MM.1S (cell line): ENCODE measurements around the gene ARHGAP44.

Experiments
- DNase-seq: peaks from one replicate; pipeline ENCODE4 v3.0.0-alpha.2; 2015
- H2AFZ ChIP-seq: fragments of 300-600 bp; sonication (generic); 2 replicates; pipeline ENCODE4 v1.6.0; 2016; ENCODE audit warnings: antibody characterized with exemption, low read length
- H3F3A ChIP-seq: fragments of 300-600 bp; sonication (generic); 2 replicates; pipeline ENCODE4 v1.6.1; 2016; ENCODE audit warnings: mild to moderate bottlenecking, antibody characterized with exemption, low read length, moderate library complexity, mixed read lengths; ENCODE audit not compliant: insufficient read depth
- H3K27ac ChIP-seq: fragments of 300-600 bp; sonication (generic); 2 replicates; pipeline ENCODE4 v1.5.1; 2016; ENCODE audit warnings: mild to moderate bottlenecking, low read length
- H3K27me3 ChIP-seq: fragments of 300-600 bp; sonication (generic); replicated peaks from 2 replicates; pipeline ENCODE4 v1.6.0; 2016; ENCODE audit warnings: low read length; ENCODE audit not compliant: insufficient read depth
- H3K36me3 ChIP-seq: fragments of 300-600 bp; sonication (generic); replicated peaks from 2 replicates; pipeline ENCODE4 v1.6.1; 2016; ENCODE audit warnings: mild to moderate bottlenecking, low read length, mixed read lengths; ENCODE audit not compliant: insufficient read depth
- H3K4me1 ChIP-seq: fragments of 300-600 bp; sonication (generic); 2 replicates; pipeline ENCODE4 v1.6.1; 2016; ENCODE audit warnings: low read length, mixed read lengths
- H3K4me2 ChIP-seq: fragments of 300-600 bp; sonication (generic); 2 replicates; pipeline ENCODE4 v1.6.0; 2016; ENCODE audit warnings: low read depth, low read length
- H3K4me3 ChIP-seq: fragments of 300-600 bp; sonication (generic); 2 replicates; pipeline ENCODE4 v1.5.1; 2016; ENCODE audit warnings: low read length, mixed read lengths
- H3K79me2 ChIP-seq: fragments of 300-600 bp; sonication (generic); 2 replicates; pipeline ENCODE4 v1.6.1; 2016; ENCODE audit warnings: mixed run types, low read length, mixed read lengths
- H3K9ac ChIP-seq: fragments of 300-600 bp; sonication (generic); 2 replicates; pipeline ENCODE4 v1.6.1; 2016; ENCODE audit warnings: low read length, mixed read lengths
- H3K9me2 ChIP-seq: fragments of 300-600 bp; sonication (generic); replicated peaks from 2 replicates; pipeline ENCODE4 v1.6.1; 2016; ENCODE audit warnings: mild to moderate bottlenecking, low read length, mixed read lengths; ENCODE audit not compliant: insufficient read depth
- H3K9me3 ChIP-seq: fragments of 300-600 bp; sonication (generic); replicated peaks from 2 replicates; pipeline ENCODE4 v1.6.1; 2016; ENCODE audit warnings: mild to moderate bottlenecking, low read length, mixed read lengths; ENCODE audit not compliant: insufficient read depth
- H4K20me1 ChIP-seq: fragments of 300-600 bp; sonication (generic); 2 replicates; pipeline ENCODE4 v1.6.1; 2016; ENCODE audit warnings: mild to moderate bottlenecking, low read length, moderate library complexity, mixed read lengths; ENCODE audit not compliant: insufficient read depth
- EZH2 ChIP-seq: fragments of 300-600 bp; sonication (generic); optimal IDR thresholded peaks from 2 replicates; pipeline ENCODE3; 2017; ENCODE audit warnings: low read depth, mild to moderate bottlenecking, antibody characterized with exemption, low read length, mixed read lengths
- EZH2phosphoT487 ChIP-seq: fragments of 300-600 bp; sonication (generic); IDR thresholded peaks from 2 replicates; pipeline ENCODE4 v1.6.1; 2018; ENCODE audit warnings: antibody characterized with exemption, low read length
- TF ChIP-seq, protein P1 (sequence below): fragments of 300-600 bp; sonication (generic); IDR thresholded peaks from 2 replicates; pipeline ENCODE4 v1.5.1; 2016; ENCODE audit warnings: antibody characterized with exemption, low read length, mixed read lengths

ARHGAP44 gene

DNA sequence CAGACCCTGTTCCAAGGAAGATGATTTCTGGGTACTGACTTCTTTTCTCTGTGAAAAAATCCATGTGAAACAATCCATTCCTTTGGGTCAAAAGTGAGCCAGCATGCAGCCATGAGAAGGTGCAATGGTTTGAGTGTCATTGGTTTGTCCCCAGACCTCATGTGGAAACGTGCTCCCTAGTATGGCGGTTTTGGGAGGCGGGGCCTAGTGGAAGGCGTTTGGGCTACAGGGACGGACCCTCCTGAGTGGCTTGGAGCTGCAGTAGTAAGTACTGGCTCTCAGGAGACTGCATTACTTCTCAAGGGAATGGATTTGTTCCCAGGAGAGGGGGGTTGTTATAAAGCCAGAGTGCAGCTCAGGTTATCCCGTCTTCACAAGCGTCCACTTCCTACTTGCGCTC lies 209.2 kb downstream of the ARHGAP44 start:
- Histone ChIP-seq H2AFZ (no peak overlapping the region), H3K36me3 (peaks cover 56% of the 10 kb centered on the region), H3K9me2 (no peaks in the 10 kb centered on the region), H3F3A (no peaks in the 10 kb centered on the region), H3K27ac (no peak overlapping the region), H4K20me1 (no peaks in the 10 kb centered on the region), H3K79me2 (peaks cover 4% of the 10 kb centered on the region), H3K9ac (no peak overlapping the region), H3K4me3 (no peak overlapping the region), H3K4me2 (no peak overlapping the region), H3K27me3 (no peaks in the 10 kb centered on the region), H3K4me1 (no peaks in the 10 kb centered on the region), H3K9me3 (no peaks in the 10 kb centered on the region)
- no peak for TF ChIP-seq EZH2
- no peak for TF ChIP-seq EZH2phosphoT487
- TF ChIP-seq, protein P1, sequence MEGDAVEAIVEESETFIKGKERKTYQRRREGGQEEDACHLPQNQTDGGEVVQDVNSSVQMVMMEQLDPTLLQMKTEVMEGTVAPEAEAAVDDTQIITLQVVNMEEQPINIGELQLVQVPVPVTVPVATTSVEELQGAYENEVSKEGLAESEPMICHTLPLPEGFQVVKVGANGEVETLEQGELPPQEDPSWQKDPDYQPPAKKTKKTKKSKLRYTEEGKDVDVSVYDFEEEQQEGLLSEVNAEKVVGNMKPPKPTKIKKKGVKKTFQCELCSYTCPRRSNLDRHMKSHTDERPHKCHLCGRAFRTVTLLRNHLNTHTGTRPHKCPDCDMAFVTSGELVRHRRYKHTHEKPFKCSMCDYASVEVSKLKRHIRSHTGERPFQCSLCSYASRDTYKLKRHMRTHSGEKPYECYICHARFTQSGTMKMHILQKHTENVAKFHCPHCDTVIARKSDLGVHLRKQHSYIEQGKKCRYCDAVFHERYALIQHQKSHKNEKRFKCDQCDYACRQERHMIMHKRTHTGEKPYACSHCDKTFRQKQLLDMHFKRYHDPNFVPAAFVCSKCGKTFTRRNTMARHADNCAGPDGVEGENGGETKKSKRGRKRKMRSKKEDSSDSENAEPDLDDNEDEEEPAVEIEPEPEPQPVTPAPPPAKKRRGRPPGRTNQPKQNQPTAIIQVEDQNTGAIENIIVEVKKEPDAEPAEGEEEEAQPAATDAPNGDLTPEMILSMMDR: no peak
- no peak for DNase-seq

DNA sequence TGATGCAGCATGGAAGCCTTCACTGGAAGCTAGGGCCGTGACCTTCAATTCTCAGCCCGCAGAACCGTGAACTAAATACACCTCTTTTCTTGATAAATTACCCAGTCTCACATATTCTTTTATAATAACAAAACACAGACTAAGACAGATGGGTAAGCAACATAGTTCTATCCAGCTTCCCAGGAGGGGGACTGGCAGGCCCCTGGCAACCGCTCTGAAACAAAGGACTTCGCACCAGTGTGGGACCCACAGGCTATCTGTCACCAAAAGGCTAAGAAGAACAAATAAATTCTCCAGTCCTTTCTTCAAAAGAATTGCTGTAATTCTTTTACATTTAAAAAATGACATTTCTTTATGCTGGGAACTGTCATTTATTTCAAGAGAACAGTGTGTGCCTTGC lies 209.6 kb downstream of the ARHGAP44 start:
- no peak overlapping the region for H2AFZ ChIP-seq
- H3K4me2 ChIP-seq: no peak overlapping the region
- H3K9me2 ChIP-seq: no peaks in the 10 kb centered on the region
- no peaks in the 10 kb centered on the region for H3K9me3 ChIP-seq
- H3K4me3 ChIP-seq: no peak overlapping the region
- no peaks in the 10 kb centered on the region for H3K4me1 ChIP-seq
- H3K27me3 ChIP-seq: no peaks in the 10 kb centered on the region
- DNase-seq: no peak
- peaks cover 7% of the 10 kb centered on the region for H3K79me2 ChIP-seq
- H3F3A ChIP-seq: no peaks in the 10 kb centered on the region
- TF ChIP-seq EZH2: no peak
- TF ChIP-seq EZH2phosphoT487: no peak
- TF ChIP-seq, protein P1: no peak
- no peak overlapping the region for H3K27ac ChIP-seq
- H3K36me3 ChIP-seq: peaks cover 56% of the 10 kb centered on the region
- no peak overlapping the region for H3K9ac ChIP-seq
- no peaks in the 10 kb centered on the region for H4K20me1 ChIP-seq

DNA sequence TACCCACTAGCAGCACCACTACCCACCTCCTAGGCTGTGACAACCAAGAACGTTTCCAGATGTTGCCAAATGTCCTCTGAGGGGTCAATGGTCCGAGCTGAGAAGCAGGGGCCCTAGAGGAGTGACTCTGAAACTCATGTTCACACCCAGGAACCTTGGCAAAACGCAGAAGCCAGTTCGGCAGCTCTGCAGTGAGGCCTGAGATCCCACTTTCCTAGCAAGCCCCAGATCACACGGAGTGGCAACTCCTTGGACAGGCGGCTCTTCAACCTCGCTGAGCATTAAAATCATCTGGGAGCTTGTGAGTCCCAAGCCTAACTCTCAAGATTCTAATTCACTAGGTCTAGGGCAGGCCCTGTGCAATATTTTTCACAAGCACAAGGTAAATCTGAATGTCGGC lies 211.3 kb downstream of the ARHGAP44 start:
- H4K20me1 ChIP-seq: no peaks in the 10 kb centered on the region
- TF ChIP-seq EZH2phosphoT487: no peak
- TF ChIP-seq EZH2: no peak
- TF ChIP-seq, protein P1: no peak
- DNase-seq: no peak
- H3K27ac ChIP-seq: no peak overlapping the region
- H3K4me1 ChIP-seq: no peaks in the 10 kb centered on the region
- 0 out of 2 replicates have a peak, but pooled peaks cover 2% of the 10 kb centered on the region for H3F3A ChIP-seq
- no peak overlapping the region for H2AFZ ChIP-seq
- H3K4me2 ChIP-seq: no peak overlapping the region
- no peaks in the 10 kb centered on the region for H3K27me3 ChIP-seq
- peaks cover 46% of the 10 kb centered on the region for H3K36me3 ChIP-seq
- H3K4me3 ChIP-seq: no peak overlapping the region
- no peak overlapping the region for H3K9ac ChIP-seq
- no peaks in the 10 kb centered on the region for H3K9me2 ChIP-seq
- H3K9me3 ChIP-seq: no peaks in the 10 kb centered on the region
- H3K79me2 ChIP-seq: peaks cover 7% of the 10 kb centered on the region
